Measurements from ENCODE around the gene SPRR3. TPM values are rescaled to one million over a fixed set of nuclear protein-coding genes. Genes with fewer than 3 reads are reported as not detected.

Gene SPRR3
- total RNA-seq, 1 donor: not detected

Other genes starting within 250 kb of the SPRR3 start
- not detected for gene KPRP, start 243.7 kb upstream of the SPRR3 start, total RNA-seq
- not detected for gene LCE1F, start 226.6 kb upstream of the SPRR3 start, total RNA-seq
- not detected for gene LCE1E, start 215.5 kb upstream of the SPRR3 start, total RNA-seq
- gene LCE1D, start 205.0 kb upstream of the SPRR3 start, total RNA-seq: not detected
- not detected for gene LCE1C, start 195.1 kb upstream of the SPRR3 start, total RNA-seq
- not detected for gene LCE1B, start 189.8 kb upstream of the SPRR3 start, total RNA-seq
- gene LCE1A, start 174.3 kb upstream of the SPRR3 start, total RNA-seq: not detected
- not detected for gene LCE6A, start 158.9 kb upstream of the SPRR3 start, total RNA-seq
- not detected for gene LCE7A, start 141.8 kb upstream of the SPRR3 start, total RNA-seq
- not detected for gene SMCP, start 123.4 kb upstream of the SPRR3 start, total RNA-seq
- not detected for gene IVL, start 93.2 kb upstream of the SPRR3 start, total RNA-seq
- gene SPRR5, start 54.5 kb upstream of the SPRR3 start, total RNA-seq: not detected
- not detected for gene SPRR4, start 31.1 kb upstream of the SPRR3 start, total RNA-seq
- gene SPRR1A, start 17.7 kb upstream of the SPRR3 start, total RNA-seq: not detected
- not detected for gene SPRR1B, start 29.5 kb downstream of the SPRR3 start, total RNA-seq
- gene SPRR2D, start 39.4 kb downstream of the SPRR3 start, total RNA-seq: not detected
- not detected for gene SPRR2A, start 55.8 kb downstream of the SPRR3 start, total RNA-seq
- not detected for gene SPRR2B, start 69.9 kb downstream of the SPRR3 start, total RNA-seq
- not detected for gene SPRR2E, start 92.8 kb downstream of the SPRR3 start, total RNA-seq
- not detected for gene SPRR2F, start 111.8 kb downstream of the SPRR3 start, total RNA-seq
- gene SPRR2G, start 149.1 kb downstream of the SPRR3 start, total RNA-seq: not detected
- not detected for gene LELP1, start 201.7 kb downstream of the SPRR3 start, total RNA-seq
- gene PRR9, start 215.8 kb downstream of the SPRR3 start, total RNA-seq: not detected